Measurements from ENCODE around the gene STAG1.
"Not testable (repeated sequence)": the region's sequence is repeated elsewhere in the genome, so short reads cannot be mapped to it uniquely, and the experiment has no call there.

Gene STAG1

DNA sequence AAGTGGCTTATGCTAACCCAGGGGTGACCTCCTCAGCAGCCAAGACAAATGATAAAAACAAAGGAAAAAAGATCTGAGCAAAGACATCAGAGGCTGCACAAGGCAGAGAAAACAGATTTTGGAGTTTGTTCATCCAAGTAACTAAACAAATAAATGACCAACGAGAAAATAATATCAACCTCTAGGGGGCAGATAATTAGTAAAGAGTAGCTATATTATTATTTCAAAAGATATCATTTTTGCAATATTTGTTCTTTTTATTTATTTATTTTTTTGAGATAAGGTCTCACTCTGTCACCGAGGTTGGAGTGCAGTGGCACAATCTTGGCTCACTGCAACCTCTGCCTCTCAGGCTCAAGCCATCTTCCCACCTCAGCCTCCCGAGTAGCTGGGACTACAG, 400.3 kb downstream of the STAG1 start:
- no peak overlapping the region for H3K9ac ChIP-seq (ENCODE audit: low read depth, low read length)
- H3K9me3 ChIP-seq (ENCODE audit: control insufficient read depth, insufficient read depth, low read length) = no peaks in the 10 kb centered on the region
- H3K4me1 ChIP-seq (ENCODE audit: insufficient read depth, low read length) = peaks cover 9% of the 10 kb centered on the region; the same call in 1 of the 2 replicates
- no peaks in the 10 kb centered on the region for H3K36me3 ChIP-seq (ENCODE audit: insufficient read depth, low read length)

GRCh38 chr3:136351351-136351750, 400.8 kb downstream of the STAG1 start:
- H3K36me3 ChIP-seq (ENCODE audit: insufficient read depth, low read length) = no peaks in the 10 kb centered on the region
- peaks cover 9% of the 10 kb centered on the region; the same call in 1 of the 2 replicates for H3K4me1 ChIP-seq (ENCODE audit: insufficient read depth, low read length)
- no peaks in the 10 kb centered on the region for H3K9me3 ChIP-seq (ENCODE audit: control insufficient read depth, insufficient read depth, low read length)

GRCh38 chr3:136350557-136350956, 401.6 kb downstream of the STAG1 start:
- peaks cover 9% of the 10 kb centered on the region; the same call in 1 of the 2 replicates for H3K4me1 ChIP-seq (ENCODE audit: insufficient read depth, low read length)
- no peaks in the 10 kb centered on the region for H3K9me3 ChIP-seq (ENCODE audit: control insufficient read depth, insufficient read depth, low read length)
- no peaks in the 10 kb centered on the region for H3K36me3 ChIP-seq (ENCODE audit: insufficient read depth, low read length)
- no peak overlapping the region for H3K9ac ChIP-seq (ENCODE audit: low read depth, low read length)

More at GRCh38 chr3:136351351-136351750, 400.8 kb downstream of the STAG1 start:
- no peak overlapping the region for H3K9ac ChIP-seq (ENCODE audit: low read depth, low read length)

- Histone ChIP-seq H3K36me3 (ENCODE audit: insufficient read depth, low read length) (no peaks in the 10 kb centered on the region), H3K9ac (ENCODE audit: low read depth, low read length) (no peak overlapping the region), H3K4me1 (ENCODE audit: insufficient read depth, low read length) (peaks cover 9% of the 10 kb centered on the region; the same call in 1 of the 2 replicates), H3K9me3 (ENCODE audit: control insufficient read depth, insufficient read depth, low read length) (no peaks in the 10 kb centered on the region)
These were observed 402.0 kb downstream of the STAG1 start for GRCh38 chr3:136350132-136350531.

- Histone ChIP-seq H3K9me3 (ENCODE audit: control insufficient read depth, insufficient read depth, low read length) (no peaks in the 10 kb centered on the region), H3K36me3 (ENCODE audit: insufficient read depth, low read length) (no peaks in the 10 kb centered on the region)
These were observed 405.7 kb downstream of the STAG1 start for GRCh38 chr3:136346486-136346885.

GRCh38 chr3:136343873-136344555, 408.2 kb downstream of the STAG1 start:
- Histone ChIP-seq H3K36me3 (ENCODE audit: insufficient read depth, low read length) (no peaks in the 10 kb centered on the region), H3K9me3 (ENCODE audit: control insufficient read depth, insufficient read depth, low read length) (no peaks in the 10 kb centered on the region), H3K9ac (ENCODE audit: low read depth, low read length) (no peak overlapping the region), H3K4me1 (ENCODE audit: insufficient read depth, low read length) (0 out of 2 replicates have a peak, but pooled peaks cover 7% of the 10 kb centered on the region)

More at GRCh38 chr3:136346486-136346885, 405.7 kb downstream of the STAG1 start:
- Histone ChIP-seq H3K9ac (ENCODE audit: low read depth, low read length) (no peak overlapping the region), H3K4me1 (ENCODE audit: insufficient read depth, low read length) (peaks cover 8% of the 10 kb centered on the region; the same call in 1 of the 2 replicates)

DNA sequence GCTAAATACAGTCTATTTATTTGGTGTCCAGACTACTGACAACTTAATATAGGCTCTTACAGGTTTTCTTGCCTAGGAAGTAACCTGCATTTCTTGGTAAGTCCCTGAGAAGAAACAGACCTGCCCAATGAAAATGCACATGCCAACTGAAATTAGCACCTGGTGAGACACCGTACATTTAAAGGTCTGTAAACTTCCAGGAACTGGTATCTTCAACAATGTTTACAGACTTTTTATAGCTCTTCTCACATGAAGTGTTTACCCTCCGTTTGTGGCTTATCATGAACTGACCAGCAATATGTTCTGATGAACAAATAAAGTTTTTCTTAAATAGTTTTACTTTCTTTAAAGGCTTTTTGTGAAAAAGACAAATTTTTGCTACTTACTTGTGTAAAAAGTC, 408.7 kb downstream of the STAG1 start:
- no peak overlapping the region for H3K9ac ChIP-seq (ENCODE audit: low read depth, low read length)
- H3K9me3 ChIP-seq (ENCODE audit: control insufficient read depth, insufficient read depth, low read length) = no peaks in the 10 kb centered on the region
- H3K36me3 ChIP-seq (ENCODE audit: insufficient read depth, low read length) = no peaks in the 10 kb centered on the region
- H3K4me1 ChIP-seq (ENCODE audit: insufficient read depth, low read length) = 0 out of 2 replicates have a peak, but pooled peaks cover 7% of the 10 kb centered on the region

DNA sequence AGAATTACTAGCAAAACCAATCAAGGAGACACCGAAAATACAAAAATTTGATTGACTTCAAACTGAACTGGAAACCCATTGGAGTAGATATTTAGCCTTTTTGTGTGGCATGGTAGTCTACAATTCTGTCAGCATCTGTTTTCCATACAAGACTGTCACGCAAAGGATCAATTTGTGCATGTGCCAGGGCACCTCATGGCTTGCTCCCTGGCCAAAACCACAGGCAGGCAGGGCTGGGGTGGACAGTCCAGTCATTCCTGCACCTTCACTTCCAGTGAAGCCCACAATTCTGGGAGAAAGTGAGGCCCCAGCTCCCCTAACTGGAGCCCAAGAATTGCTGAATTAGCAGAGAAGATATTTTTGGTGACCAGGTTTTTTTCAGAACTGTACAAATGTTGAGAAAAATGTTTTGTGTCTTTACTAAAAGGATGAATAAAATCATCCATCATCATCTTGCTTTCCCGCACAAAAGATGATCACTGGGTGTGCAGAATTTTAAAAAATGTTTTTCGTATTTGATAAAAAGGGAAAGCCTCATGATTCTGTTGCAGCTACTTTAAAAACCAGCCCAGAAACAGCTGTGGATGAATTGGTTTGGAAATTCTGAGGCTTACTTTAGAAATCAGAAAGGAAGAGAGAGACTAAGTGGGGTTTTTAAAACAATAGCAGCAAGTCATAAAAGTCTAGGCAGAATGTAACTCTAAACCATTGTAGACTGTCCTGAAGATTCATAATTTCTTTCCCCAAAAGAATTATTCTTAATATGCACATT, 415.7 kb downstream of the STAG1 start:
- peaks cover 4% of the 10 kb centered on the region; the same call in 1 of the 2 replicates for H3K36me3 ChIP-seq (ENCODE audit: insufficient read depth, low read length)
- no peaks in the 10 kb centered on the region for H3K4me1 ChIP-seq (ENCODE audit: insufficient read depth, low read length)
- no peak overlapping the region for H3K9ac ChIP-seq (ENCODE audit: low read depth, low read length)
- H3K9me3 ChIP-seq (ENCODE audit: control insufficient read depth, insufficient read depth, low read length) = no peaks in the 10 kb centered on the region

- H3K36me3 ChIP-seq (ENCODE audit: insufficient read depth, low read length); H3K9ac ChIP-seq (ENCODE audit: low read depth, low read length); H3K9me3 ChIP-seq (ENCODE audit: control insufficient read depth, insufficient read depth, low read length); H3K4me1 ChIP-seq (ENCODE audit: insufficient read depth, low read length): not testable (repeated sequence)
These were observed 417.5 kb downstream of the STAG1 start for GRCh38 chr3:136334726-136335125.

GRCh38 chr3:136334209-136334608, 418.0 kb downstream of the STAG1 start:
- Histone ChIP-seq H3K36me3 (ENCODE audit: insufficient read depth, low read length) (peaks cover 4% of the 10 kb centered on the region; the same call in 1 of the 2 replicates), H3K9ac (ENCODE audit: low read depth, low read length) (no peak overlapping the region), H3K9me3 (ENCODE audit: control insufficient read depth, insufficient read depth, low read length) (no peaks in the 10 kb centered on the region), H3K4me1 (ENCODE audit: insufficient read depth, low read length) (no peaks in the 10 kb centered on the region)

DNA sequence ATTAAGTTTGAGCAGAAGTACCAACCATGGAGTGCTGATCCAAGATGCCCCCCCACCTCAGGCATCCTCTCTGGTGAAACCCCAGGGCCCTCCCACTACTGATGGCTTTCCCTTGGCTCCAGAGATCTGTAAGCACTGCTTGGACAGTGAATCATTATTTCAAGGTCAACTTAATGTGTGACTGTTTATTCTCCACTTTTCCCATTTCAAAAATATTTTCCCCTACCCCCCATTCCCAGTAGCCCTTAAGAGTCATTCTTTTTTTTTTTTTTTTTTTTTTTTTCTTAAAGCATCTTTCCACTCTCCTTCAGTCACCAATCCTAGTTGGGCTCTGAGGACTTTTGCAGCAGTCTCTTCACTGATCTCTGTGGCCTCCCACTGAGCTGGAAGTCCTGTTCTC, 419.4 kb downstream of the STAG1 start:
- Histone ChIP-seq H3K36me3 (ENCODE audit: insufficient read depth, low read length) (peaks cover 6% of the 10 kb centered on the region; the same call in 1 of the 2 replicates), H3K9ac (ENCODE audit: low read depth, low read length) (no peak overlapping the region), H3K4me1 (ENCODE audit: insufficient read depth, low read length) (no peaks in the 10 kb centered on the region), H3K9me3 (ENCODE audit: control insufficient read depth, insufficient read depth, low read length) (no peaks in the 10 kb centered on the region)

- Histone ChIP-seq H3K36me3 (ENCODE audit: insufficient read depth, low read length) (peaks cover 6% of the 10 kb centered on the region; the same call in 1 of the 2 replicates), H3K9me3 (ENCODE audit: control insufficient read depth, insufficient read depth, low read length) (no peaks in the 10 kb centered on the region), H3K4me1 (ENCODE audit: insufficient read depth, low read length) (no peaks in the 10 kb centered on the region), H3K9ac (ENCODE audit: low read depth, low read length) (no peak overlapping the region)
These were observed 419.9 kb downstream of the STAG1 start for GRCh38 chr3:136332302-136332701.

DNA sequence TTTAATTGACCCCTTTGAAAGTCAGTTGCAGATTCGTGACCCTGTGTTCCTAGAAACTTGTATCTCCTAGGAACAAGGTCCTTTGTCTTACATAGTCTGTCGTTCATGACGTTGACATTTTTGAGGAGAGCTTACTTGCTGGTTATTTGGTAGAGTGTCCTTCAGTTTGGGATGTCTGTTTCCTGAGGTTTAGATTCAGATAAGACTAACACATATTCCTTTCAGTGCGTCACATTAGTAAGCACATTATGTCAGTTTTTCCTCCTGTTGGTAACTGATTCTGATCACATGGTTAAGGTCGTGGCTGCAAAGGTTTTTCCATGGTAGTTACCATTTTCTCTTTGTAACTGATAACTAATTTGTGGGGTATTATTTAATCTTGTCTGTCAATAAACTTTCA, 421.3 kb downstream of the STAG1 start:
- H3K36me3 ChIP-seq (ENCODE audit: insufficient read depth, low read length) = peaks cover 10% of the 10 kb centered on the region
- H3K9ac ChIP-seq (ENCODE audit: low read depth, low read length) = no peak overlapping the region
- no peaks in the 10 kb centered on the region for H3K4me1 ChIP-seq (ENCODE audit: insufficient read depth, low read length)
- H3K9me3 ChIP-seq (ENCODE audit: control insufficient read depth, insufficient read depth, low read length) = no peaks in the 10 kb centered on the region

GRCh38 chr3:136329593-136329992, 422.6 kb downstream of the STAG1 start:
- Histone ChIP-seq H3K36me3 (ENCODE audit: insufficient read depth, low read length) (peaks cover 10% of the 10 kb centered on the region), H3K4me1 (ENCODE audit: insufficient read depth, low read length) (no peaks in the 10 kb centered on the region)

DNA sequence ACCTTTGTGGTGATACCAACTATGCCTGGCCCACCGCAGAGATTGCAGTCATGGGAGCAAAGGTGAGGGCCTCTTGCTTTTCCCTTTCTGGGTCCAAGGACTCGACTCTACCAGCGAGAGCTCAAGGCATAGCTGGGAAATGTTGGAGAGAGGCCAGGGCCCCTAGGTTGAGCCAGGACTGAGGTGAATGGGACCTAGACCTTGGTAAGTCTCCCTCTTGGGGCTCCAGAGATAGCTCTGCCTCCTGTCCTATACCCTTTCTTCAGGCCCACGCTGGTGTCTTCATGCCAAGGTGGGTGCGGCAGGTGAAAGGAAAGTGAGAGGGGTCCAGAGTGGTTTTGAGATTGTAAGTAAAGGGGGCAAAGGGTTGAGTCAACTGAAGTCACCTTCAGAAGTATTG, 424.5 kb downstream of the STAG1 start:
- no peak overlapping the region for H3K9ac ChIP-seq (ENCODE audit: low read depth, low read length)
- no peaks in the 10 kb centered on the region for H3K4me1 ChIP-seq (ENCODE audit: insufficient read depth, low read length)
- H3K9me3 ChIP-seq (ENCODE audit: control insufficient read depth, insufficient read depth, low read length) = no peaks in the 10 kb centered on the region
- H3K36me3 ChIP-seq (ENCODE audit: insufficient read depth, low read length) = peaks cover 6% of the 10 kb centered on the region; the same call in 1 of the 2 replicates

More at GRCh38 chr3:136329593-136329992, 422.6 kb downstream of the STAG1 start:
- Histone ChIP-seq H3K9me3 (ENCODE audit: control insufficient read depth, insufficient read depth, low read length) (no peaks in the 10 kb centered on the region), H3K9ac (ENCODE audit: low read depth, low read length) (no peak overlapping the region)
